ENCODE data around the gene LDLRAD4. TPM values are rescaled to one million over a fixed set of nuclear protein-coding genes. Genes with fewer than 3 reads are reported as not detected.

LDLRAD4 gene
- total RNA-seq, 1 donor from 2014 or later = 34.1 TPM

DNA sequence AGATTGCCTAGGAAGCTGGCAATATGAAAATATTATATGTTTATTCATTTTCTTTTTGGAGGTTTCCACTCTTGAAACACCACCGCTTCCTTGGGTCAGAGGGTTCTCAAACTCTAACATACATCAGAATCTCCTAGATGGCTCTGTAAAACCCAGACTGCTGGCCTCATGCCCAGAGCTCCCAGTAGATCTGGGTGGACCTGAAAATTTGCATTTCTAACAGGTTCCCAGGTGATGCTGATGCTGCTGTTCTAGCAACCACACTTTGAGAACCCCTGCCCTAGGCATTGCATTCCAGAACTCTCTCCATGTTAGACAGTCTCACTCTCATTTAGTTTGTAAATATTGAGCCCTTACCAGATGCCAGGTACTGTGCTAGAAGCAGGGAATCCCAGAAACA is 368.4 kb downstream of the LDLRAD4 start:
- Mint-ChIP-seq H3K9me3 (ENCODE audit: unreplicated experiment) (no peaks in the 10 kb centered on the region), H3K27me3 (ENCODE audit: unreplicated experiment) (peaks cover 3% of the 10 kb centered on the region), H3K4me3 (ENCODE audit: unreplicated experiment) (no peak overlapping the region), H3K27ac (ENCODE audit: unreplicated experiment) (no peak overlapping the region), H3K36me3 (ENCODE audit: low read depth, unreplicated experiment) (no peaks in the 10 kb centered on the region), H3K4me1 (ENCODE audit: unreplicated experiment) (peaks cover 11% of the 10 kb centered on the region)
- TF ChIP-seq, protein P1, sequence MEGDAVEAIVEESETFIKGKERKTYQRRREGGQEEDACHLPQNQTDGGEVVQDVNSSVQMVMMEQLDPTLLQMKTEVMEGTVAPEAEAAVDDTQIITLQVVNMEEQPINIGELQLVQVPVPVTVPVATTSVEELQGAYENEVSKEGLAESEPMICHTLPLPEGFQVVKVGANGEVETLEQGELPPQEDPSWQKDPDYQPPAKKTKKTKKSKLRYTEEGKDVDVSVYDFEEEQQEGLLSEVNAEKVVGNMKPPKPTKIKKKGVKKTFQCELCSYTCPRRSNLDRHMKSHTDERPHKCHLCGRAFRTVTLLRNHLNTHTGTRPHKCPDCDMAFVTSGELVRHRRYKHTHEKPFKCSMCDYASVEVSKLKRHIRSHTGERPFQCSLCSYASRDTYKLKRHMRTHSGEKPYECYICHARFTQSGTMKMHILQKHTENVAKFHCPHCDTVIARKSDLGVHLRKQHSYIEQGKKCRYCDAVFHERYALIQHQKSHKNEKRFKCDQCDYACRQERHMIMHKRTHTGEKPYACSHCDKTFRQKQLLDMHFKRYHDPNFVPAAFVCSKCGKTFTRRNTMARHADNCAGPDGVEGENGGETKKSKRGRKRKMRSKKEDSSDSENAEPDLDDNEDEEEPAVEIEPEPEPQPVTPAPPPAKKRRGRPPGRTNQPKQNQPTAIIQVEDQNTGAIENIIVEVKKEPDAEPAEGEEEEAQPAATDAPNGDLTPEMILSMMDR (IDR thresholded peaks at IDR 0.05; ENCODE audit: unreplicated experiment) = no peak
- no peak for DNase-seq (ENCODE audit: low spot score)

DNA sequence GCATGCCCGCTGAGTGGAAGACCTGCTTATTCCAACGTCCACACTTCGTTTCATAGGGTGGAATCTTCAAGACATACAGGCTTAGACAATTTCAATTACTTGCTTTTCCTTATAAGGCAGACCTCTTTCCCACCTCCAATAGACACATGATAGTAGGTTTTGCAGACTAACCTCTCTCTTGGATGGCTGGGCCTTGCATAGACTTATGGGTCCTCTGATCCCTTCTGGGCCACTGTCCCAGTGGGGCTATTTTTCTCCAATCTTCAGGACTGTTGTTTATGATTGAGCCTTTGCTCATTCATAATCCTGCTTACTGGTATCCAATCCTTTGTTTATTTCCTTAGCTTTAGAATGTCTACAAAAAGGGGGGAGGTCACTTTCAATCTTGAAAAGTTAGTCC is 368.9 kb downstream of the LDLRAD4 start:
- no peaks in the 10 kb centered on the region for H3K9me3 Mint-ChIP-seq (ENCODE audit: unreplicated experiment)
- no peak overlapping the region for H3K27ac Mint-ChIP-seq (ENCODE audit: unreplicated experiment)
- peaks cover 3% of the 10 kb centered on the region for H3K27me3 Mint-ChIP-seq (ENCODE audit: unreplicated experiment)
- TF ChIP-seq, protein P1 (IDR thresholded peaks at IDR 0.05; ENCODE audit: unreplicated experiment) = no peak
- peaks cover 11% of the 10 kb centered on the region for H3K4me1 Mint-ChIP-seq (ENCODE audit: unreplicated experiment)
- H3K36me3 Mint-ChIP-seq (ENCODE audit: low read depth, unreplicated experiment) = no peaks in the 10 kb centered on the region
- no peak overlapping the region for H3K4me3 Mint-ChIP-seq (ENCODE audit: unreplicated experiment)
- no peak for DNase-seq (ENCODE audit: low spot score)

DNA sequence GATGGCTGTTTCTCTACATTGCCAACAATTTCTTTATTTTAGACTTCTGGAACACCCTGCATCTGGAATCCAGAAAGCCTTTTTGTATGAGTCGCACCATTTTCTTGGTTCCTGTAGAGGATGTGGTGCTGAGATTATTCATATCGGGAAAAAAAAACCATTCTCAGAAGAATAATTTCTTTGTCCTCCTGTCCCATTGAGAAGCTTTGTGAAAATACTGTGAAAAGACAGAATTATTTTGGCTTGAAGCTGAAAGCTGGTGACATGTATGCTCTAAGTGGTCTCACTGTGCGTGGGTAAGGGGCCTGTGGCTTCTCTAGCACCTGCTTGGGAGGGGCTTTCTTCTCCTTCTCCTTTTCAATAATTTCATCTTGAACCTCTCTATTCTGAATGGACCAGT is 369.4 kb downstream of the LDLRAD4 start:
- H3K4me1 Mint-ChIP-seq (ENCODE audit: unreplicated experiment) = peaks cover 11% of the 10 kb centered on the region
- DNase-seq (ENCODE audit: low spot score) = no peak
- no peak overlapping the region for H3K4me3 Mint-ChIP-seq (ENCODE audit: unreplicated experiment)
- TF ChIP-seq, protein P1 (IDR thresholded peaks at IDR 0.05; ENCODE audit: unreplicated experiment) = no peak
- H3K27ac Mint-ChIP-seq (ENCODE audit: unreplicated experiment) = no peak overlapping the region
- H3K27me3 Mint-ChIP-seq (ENCODE audit: unreplicated experiment) = peaks cover 3% of the 10 kb centered on the region
- no peaks in the 10 kb centered on the region for H3K36me3 Mint-ChIP-seq (ENCODE audit: low read depth, unreplicated experiment)
- no peaks in the 10 kb centered on the region for H3K9me3 Mint-ChIP-seq (ENCODE audit: unreplicated experiment)

DNA sequence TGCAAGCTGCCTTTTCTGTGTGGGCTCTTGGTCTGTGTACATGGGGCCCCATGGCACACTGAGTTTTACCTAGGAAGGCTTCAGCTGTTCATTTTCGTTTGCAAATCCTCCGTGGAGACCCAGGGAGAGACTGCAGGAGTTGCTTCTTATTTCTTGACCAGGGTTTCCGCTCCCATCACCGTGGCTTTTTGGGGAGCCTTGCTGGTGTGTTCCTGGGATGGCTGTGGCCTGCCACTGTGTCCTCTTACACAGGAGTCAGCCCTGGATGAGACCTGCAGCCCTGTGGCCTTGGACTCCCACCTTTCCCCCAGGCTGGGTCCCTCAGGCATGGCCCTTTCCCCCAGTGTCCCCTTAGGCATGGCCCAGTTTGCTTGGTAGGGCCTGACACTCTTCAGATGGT is 370.8 kb downstream of the LDLRAD4 start:
- no peak for DNase-seq (ENCODE audit: low spot score)
- Mint-ChIP-seq H3K9me3 (ENCODE audit: unreplicated experiment) (no peaks in the 10 kb centered on the region), H3K4me1 (ENCODE audit: unreplicated experiment) (peaks cover 8% of the 10 kb centered on the region), H3K4me3 (ENCODE audit: unreplicated experiment) (no peak overlapping the region), H3K27ac (ENCODE audit: unreplicated experiment) (no peak overlapping the region), H3K36me3 (ENCODE audit: low read depth, unreplicated experiment) (no peaks in the 10 kb centered on the region), H3K27me3 (ENCODE audit: unreplicated experiment) (peaks cover 3% of the 10 kb centered on the region)
- TF ChIP-seq, protein P1 (IDR thresholded peaks at IDR 0.05; ENCODE audit: unreplicated experiment) = no peak

DNA sequence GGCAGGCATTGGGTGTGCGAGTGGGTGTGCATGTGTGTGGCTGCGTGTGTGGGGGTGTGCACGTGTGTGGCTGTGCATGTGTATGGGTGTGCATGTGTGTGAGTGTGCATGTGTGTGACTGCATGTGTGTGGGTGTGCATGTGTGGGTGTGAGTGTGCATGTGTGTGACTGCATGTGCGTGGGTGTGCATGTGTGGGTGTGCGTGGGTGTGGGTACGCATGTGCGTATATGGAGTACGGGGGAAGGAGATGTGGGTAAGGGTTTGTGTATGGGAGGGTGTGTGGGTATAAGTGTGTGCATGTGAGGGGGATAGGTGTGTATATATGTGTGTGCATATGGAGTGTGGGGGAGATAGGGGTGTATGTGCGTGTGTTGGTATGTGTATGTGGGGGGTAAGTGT is 371.4 kb downstream of the LDLRAD4 start:
- H3K4me1 Mint-ChIP-seq (ENCODE audit: unreplicated experiment) = peaks cover 7% of the 10 kb centered on the region
- no peaks in the 10 kb centered on the region for H3K9me3 Mint-ChIP-seq (ENCODE audit: unreplicated experiment)
- H3K36me3 Mint-ChIP-seq (ENCODE audit: low read depth, unreplicated experiment) = no peaks in the 10 kb centered on the region
- H3K27ac Mint-ChIP-seq (ENCODE audit: unreplicated experiment) = no peak overlapping the region
- TF ChIP-seq, protein P1 (IDR thresholded peaks at IDR 0.05; ENCODE audit: unreplicated experiment) = no peak
- DNase-seq (ENCODE audit: low spot score) = no peak
- H3K4me3 Mint-ChIP-seq (ENCODE audit: unreplicated experiment) = no peak overlapping the region
- peaks cover 3% of the 10 kb centered on the region for H3K27me3 Mint-ChIP-seq (ENCODE audit: unreplicated experiment)
